Astrocyte of the spinal cord (primary cell): ENCODE results near the gene C1orf159.
"Not testable (repeated sequence)": the region's sequence is repeated elsewhere in the genome, so short reads cannot be mapped to it uniquely, and the experiment has no call there.

Source experiments
- DNase-seq: peaks from one replicate; pipeline ENCODE4 v3.0.0; 2011; ENCODE audit warnings: low read depth, low spot score
- H3K4me3 ChIP-seq: 2 replicates; pipeline ENCODE4 v1.5.1; 2011; ENCODE audit warnings: low read depth, mild to moderate bottlenecking, low read length, moderate library complexity
- in situ Hi-C: cut with HindIII; loops from 2 replicates; pipeline ENCODE4 v1.10.0; 2017; ENCODE audit warnings: low sequenced_read_pairs
- TF ChIP-seq, protein P1 (sequence below): IDR thresholded peaks from 2 replicates; pipeline ENCODE4 v1.5.1; 2012; ENCODE audit warnings: low read depth, mild to moderate bottlenecking, low read length, inconsistent platforms

Gene C1orf159

DNA sequence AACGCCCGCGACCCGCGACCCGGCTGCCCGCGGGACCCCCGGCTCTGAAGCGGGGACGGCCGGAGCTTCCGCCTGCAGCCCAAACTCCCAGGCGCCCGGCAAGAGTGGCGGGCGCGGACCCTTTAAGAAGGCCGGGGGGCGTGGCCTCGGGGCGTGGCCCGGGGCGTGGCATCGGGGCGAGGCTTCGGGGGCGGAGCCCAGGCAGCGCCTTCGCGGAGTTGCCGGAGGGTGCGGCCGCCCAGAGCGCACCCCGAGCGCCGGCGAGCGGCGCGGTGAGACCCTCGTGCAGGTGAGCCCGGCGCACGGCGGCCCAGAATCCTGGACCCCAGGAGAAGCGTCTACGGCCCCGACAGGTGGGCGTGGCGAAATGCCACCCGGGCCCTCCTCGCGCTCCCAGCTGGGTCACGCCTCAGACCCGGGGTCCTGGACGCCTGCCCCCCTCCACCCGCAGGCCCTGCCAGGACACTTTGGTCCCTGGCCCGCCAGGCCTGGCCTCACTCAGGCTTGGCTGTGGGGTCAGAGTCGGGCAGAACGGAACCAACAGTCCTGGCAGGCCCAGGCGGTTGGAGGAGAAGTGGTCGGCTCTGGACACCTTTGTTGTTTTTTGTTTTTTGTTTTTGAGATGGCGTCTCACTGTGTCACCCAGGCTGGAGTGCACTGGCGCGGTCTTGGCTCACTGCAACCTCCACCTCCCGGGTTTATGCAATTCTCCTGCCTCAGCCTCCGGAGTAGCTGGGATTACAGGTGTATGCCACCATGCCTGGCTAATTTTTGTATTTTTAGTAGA is 56.2 kb downstream of the C1orf159 start:
- H3K4me3 ChIP-seq, result peak overlapping the region; percentile 46
- in situ Hi-C loops, result no loop called here
- peak; percentile 72 for DNase-seq
- TF ChIP-seq, protein P1, sequence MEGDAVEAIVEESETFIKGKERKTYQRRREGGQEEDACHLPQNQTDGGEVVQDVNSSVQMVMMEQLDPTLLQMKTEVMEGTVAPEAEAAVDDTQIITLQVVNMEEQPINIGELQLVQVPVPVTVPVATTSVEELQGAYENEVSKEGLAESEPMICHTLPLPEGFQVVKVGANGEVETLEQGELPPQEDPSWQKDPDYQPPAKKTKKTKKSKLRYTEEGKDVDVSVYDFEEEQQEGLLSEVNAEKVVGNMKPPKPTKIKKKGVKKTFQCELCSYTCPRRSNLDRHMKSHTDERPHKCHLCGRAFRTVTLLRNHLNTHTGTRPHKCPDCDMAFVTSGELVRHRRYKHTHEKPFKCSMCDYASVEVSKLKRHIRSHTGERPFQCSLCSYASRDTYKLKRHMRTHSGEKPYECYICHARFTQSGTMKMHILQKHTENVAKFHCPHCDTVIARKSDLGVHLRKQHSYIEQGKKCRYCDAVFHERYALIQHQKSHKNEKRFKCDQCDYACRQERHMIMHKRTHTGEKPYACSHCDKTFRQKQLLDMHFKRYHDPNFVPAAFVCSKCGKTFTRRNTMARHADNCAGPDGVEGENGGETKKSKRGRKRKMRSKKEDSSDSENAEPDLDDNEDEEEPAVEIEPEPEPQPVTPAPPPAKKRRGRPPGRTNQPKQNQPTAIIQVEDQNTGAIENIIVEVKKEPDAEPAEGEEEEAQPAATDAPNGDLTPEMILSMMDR, result no peak

DNA sequence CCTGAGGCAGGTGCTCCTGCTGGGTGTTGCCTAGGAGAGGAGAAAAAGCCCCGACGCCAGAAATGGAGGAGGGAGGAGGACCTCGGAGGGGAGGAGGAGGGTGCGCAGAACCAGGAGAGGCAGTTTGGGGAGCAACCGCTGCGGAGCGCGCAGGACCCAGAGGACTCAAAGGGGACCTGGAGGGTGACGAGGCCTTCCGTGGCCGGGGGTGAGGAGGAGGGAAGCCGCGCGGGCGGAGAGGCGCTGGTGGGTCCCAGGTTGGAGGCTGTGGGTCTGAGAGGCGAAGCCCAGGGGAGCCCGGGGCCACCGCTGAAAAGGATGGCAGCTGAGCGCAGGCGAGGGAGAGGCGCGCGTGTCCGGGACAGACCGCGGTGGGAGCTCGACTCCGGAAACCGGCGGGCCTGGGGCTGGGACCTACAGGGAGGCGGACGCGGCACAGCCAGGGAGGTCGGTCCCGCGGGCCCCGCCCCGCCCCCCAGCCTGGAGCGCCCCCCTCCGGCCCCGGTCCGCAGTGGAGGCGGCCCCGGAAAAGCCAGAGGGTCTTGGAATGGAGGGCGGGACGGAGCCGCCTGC is 56.9 kb downstream of the C1orf159 start:
- TF ChIP-seq, protein P1, result no peak
- in situ Hi-C loops, result no loop called here
- H3K4me3 ChIP-seq, result peak overlapping the region; percentile 32
- no peak for DNase-seq

DNA sequence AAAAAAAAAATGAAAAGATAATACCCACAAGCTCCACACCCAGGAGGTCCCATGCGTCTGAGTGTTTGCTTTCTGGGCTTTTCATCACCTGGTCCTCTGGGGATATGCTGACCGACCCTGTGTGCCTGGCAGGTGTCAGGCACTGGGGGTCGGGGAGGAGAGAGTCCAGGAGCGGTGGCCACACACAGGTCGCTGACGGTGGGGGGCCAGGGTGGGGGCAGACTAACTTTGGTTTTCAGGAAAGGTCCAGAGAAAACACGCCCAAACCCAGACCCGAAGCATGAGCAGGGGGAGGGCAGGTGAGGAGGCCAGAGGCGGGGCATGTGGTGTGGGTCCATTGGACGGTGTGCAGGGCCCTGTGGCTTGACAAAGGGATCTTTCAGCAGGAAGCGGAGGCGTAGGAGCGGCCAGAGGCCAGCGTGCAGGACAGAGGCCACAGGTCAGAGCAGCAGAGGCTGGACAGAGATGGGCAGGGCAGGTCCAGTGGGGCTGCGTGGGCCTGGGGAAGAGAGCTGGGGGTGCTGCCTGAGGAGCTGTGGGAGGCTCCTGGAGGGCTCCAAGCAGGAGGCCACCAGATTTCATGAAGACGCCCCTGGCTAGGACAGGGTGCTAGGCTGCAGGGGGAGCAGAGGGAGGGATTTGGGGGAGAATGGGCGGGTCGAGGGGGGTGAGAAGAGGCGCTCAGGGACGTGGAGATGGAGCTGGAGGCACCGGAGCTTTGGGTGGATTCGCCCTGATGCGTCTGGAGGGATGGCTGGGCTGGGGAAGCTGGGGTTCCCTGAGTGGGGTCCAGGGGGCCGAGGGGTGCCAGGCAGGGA is 57.6 kb downstream of the C1orf159 start:
- H3K4me3 ChIP-seq, result no peak overlapping the region
- TF ChIP-seq, protein P1, result no peak
- in situ Hi-C loops, result no loop called here
- no peak for DNase-seq

DNA sequence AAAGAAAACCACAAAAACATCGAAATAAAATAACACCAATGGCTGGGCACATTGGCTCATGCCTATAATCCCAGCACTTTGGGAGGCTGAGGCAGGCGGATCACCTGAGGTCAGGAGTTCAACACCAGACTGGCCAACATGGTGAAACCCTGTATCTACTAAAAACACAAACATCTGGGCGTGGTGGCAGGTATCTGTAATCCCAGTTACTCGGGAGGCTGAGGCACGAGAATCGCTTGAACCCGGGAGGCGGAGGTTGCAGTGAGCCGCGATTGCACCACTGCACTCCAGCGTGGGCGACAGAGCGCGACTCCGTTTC is 58.2 kb downstream of the C1orf159 start:
- H3K4me3 ChIP-seq, DNase-seq, in situ Hi-C loops: not testable (repeated sequence)

DNA sequence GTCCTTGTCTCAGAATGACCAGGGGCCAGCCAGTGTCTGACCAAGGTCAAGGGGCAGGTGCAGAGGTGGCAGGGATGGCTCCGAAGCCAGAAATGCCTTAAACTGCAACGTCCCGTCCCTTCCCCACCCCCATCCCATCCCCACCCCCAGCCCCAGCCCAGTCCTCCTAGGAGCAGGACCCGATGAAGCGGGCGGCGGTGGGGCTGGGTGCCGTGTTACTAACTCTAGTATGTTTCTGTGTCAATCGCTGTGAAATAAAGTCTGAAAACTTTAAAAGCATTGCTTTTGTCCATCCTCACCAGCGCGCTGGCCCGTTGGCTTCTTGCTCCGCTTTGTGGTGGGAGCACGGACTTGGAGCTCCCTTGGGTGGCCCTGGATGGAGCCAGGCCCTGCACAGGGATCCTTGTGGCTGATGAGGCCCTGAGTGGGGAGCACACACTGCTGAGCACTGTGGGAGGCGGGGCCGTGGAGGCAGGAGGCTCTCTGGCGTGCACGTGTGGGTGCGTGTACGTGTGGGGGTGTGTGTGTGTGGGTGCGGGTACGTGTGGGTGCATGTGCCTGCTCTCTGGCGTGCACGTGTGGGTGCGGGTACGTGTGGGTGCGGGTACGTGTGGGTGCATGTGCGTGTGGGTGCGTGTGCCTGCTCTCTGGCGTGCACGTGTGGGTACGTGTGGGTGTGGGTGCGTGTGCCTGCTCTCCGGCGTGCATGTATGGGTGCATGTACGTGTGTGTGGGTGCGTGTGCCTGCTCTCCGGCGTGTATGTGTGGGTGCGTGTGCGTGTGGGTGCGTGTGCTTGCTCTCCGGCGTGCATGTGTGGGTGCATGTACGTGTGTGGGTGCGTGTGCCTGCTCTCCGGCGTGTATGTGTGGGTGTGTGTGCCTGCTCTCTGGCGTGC is 59.8 kb downstream of the C1orf159 start:
- no peak overlapping the region for H3K4me3 ChIP-seq
- TF ChIP-seq, protein P1, result no peak
- DNase-seq, result no peak
- in situ Hi-C loops, result no loop called here

DNA sequence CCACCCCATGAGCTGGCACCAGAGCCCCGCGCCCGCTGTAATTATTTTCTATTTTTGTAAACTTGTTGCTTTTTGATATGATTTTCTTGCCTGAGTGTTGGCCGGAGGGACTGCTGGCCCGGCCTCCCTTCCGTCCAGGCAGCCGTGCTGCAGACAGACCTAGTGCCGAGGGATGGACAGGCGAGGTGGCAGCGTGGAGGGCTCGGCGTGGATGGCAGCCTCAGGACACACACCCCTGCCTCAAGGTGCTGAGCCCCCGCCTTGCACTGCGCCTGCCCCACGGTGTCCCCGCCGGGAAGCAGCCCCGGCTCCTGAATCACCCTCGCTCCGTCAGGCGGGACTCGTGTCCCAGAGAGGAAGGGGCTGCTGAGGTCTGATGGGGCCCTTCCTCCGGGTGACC is 60.9 kb downstream of the C1orf159 start:
- H3K4me3 ChIP-seq, result no peak overlapping the region
- in situ Hi-C loops, result no loop called here
- TF ChIP-seq, protein P1, result no peak

More for the DNA sequence above, 60.9 kb downstream of the C1orf159 start:
- DNase-seq, result no peak
